Activated CD4-positive, CD25-positive, alpha-beta regulatory T cell treated with anti-CD3 and anti-CD28 coated beads, Interleukin-2, amount 50 U/mL, for 24 hours (primary cell): ENCODE data around the gene PLEKHG5.

Experiments used
- ATAC-seq, 2 donors: fragments of 150-1000 bp; cut with Tn5 transposase; one replicate each; pipeline ENCODE4 v1.10.0; 2021; ENCODE audit warnings: mild to moderate bottlenecking in 1 of 2, moderate library complexity in 1 of 2

The PLEKHG5 gene

DNA sequence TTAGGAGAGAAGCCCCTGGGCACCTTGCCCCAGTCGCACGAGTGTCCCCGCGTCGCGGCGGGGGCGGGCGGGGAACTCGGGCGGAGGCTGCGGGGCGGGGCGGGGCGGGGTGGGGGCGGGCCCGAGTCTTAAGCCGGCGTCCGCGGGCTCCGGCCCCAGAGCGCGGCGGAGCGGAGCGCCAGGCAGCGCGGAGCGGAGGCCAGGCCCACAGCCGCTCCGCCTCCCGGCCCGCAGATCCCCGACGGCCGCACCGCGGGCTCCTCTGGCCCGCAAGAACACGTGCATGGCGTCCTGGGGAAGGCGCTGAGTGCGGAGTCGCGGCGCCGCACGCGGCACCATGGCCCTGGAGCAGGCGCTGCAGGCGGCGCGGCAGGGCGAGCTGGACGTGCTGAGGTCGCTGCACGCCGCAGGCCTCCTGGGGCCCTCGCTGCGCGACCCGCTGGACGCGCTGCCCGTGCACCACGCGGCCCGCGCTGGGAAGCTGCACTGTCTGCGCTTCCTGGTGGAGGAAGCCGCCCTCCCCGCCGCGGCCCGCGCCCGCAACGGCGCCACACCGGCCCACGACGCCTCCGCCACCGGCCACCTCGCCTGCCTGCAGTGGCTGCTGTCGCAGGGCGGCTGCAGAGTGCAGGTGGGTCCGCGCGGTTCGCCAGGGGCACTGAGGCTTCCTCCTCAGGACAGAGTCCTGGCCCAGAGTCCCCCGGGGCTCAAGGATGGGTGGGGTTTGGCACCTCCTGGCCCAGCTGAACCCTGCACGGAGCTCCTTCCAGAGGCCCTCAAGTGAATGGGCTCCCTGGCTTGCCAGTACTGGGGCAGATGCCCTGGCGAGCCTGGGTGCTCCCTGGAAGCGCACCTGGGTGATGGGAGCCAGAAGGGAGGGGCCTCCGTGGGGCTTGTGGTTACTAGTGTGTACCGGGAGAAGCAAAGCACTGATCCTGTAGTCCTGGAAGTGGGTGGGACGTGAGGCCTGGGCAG, 66.6 kb downstream of the PLEKHG5 start, which contains the start of gene ESPN:
Gene ESPN, plus strand, starts transcription at position 158 of the 975 bp plus-strand sequence. Its CDS starts 180 bp downstream, at position 338.
- ATAC-seq, result peak; percentile 19 to 30

DNA sequence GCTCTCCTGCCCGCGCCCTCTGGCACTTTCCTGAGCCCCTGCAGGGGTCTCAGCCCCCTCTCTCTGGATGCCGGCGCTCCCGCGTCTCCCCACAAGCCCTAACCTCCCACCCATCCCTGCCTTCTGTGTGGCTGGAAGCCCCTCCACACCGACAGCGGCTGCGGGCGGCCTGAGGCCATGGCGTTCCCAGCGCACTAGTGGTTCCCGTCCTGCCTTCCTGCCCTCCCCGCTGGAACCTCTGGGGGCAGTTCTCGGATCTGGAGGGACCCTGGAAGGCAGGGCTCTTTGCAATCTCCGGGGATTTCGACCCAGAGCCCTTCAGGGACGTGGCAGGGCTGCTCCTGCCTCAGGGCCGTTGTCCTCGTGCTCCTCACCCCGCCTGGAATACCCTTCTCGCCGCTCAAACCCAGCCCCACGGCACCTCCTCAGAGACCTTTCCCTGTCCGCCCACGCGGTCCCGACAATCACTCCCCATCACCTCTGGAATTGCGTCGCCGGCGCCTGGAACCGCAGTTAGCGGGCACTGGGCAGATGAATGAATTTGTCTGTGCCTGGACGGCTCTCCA, 67.4 kb downstream of the PLEKHG5 start:
- ATAC-seq, result no peak

DNA sequence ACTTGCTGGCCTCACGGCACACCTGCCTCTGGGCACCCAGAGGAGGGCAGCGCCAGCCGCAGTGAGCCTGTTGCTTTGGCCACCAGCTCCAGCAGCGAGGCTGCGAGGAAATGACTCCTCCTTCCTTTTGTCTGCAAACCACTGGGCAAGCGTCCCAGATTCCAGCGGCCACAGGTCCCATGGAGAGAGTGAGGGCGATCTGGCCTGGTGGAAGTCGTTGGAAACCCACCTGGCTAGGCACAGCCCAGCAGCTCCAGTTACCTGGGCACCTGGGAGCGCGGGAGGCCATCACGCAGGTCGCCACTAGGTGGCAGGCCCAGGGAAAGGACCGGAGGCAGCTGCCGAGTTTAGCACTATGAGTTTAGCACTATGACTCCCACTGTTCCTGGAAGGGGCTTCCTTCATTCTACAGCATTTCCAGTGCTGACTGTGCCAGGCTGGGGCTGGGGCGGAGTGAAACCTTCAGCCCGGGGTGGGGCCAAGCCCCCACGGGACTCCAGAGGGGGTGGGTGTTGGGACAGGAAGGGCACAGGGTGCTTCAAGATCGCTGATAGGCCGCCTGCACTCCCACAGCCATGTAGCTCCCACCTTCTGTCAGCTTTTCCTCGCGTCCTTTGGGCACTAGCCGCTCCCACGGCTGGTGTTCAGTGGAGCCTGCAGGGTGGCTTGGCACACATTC, 68.0 kb downstream of the PLEKHG5 start:
- peak; percentile 73 to 78 for ATAC-seq

DNA sequence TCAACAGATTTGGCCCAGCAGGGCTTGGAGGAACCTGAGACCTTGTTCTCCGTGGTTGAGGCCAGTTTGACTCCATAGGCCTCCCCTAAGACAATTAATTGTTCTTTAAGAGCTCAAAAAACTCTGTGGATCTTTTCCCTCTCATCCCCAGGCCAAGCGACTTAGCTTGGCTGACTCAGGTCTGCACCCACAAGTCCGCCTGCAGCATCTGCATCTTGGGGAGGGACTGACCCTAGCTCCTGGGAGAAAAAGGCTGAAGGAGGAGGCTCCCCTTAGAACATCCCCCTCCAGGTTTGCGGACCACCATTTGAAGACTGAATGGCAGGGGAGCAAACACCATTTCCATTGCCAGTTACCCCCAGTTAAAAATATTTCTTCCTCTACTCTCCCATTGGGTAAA, 70.2 kb downstream of the PLEKHG5 start:
- ATAC-seq, result no peak

DNA sequence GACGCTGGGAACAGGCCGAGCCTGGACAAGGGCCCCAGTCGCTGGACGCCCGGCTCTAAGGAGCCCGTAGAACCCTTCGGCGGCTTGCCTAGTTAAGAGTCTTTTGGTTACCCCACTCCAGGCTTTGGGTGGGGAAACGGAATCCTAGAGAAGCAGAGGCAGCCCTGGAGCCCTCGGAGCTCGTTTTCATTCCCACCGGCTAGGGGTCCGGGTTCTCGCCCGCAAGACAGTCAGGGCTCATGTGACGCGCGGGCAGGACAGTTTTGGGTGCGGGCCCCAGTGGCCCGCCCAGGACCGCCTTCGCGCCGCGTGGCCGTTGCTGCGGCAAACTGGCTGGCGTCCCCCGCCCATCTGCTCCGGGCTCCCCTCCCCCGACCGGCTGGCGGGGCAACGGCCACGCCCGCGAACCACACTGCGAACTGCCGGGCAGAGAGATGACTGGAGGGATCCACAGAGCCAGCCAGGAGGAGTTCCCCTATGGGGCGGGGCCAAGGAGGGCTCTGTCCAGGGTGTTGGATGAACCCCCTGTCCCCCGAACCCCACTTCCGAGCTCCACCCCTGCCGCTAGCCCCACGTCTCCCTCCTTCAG, 70.9 kb downstream of the PLEKHG5 start:
- ATAC-seq, result no peak

DNA sequence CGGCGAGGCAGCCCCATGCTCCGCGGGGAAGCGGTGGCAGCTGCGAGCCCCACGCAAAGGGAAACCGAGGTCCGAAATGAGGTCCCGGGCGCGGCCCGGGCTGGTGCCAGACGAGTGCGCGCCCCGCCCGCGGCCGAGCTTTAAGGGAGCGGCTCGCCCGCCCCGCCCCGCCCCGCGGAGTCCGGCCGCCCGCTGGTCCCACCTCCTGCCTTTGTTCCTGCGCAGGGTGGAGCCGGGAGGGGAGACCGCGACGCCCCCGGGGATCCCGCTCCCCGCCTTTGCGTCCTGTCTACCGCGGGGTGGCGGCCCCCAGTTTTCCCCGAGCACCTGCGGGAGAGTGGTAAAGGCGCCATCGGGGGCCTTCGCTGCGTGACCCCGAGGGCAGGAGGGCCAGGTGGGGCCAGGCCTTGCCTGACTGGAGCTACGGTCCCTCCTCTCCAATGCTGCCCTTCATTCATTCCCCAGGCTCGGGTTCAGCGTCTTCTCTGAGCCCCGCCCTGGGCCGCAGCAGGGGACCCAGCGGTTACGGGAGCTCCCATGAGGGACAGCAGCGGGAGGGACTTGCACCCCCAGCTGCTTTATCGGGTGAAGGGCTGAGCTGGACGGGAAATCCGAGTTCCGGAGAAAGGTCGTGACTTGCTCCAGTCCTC, 71.5 kb downstream of the PLEKHG5 start, which contains the start of gene HES2:
Gene HES2, minus strand, starts transcription at position 116 of the 650 bp plus-strand sequence. Its CDS starts 99 bp downstream, at position 17.
- no peak for ATAC-seq

DNA sequence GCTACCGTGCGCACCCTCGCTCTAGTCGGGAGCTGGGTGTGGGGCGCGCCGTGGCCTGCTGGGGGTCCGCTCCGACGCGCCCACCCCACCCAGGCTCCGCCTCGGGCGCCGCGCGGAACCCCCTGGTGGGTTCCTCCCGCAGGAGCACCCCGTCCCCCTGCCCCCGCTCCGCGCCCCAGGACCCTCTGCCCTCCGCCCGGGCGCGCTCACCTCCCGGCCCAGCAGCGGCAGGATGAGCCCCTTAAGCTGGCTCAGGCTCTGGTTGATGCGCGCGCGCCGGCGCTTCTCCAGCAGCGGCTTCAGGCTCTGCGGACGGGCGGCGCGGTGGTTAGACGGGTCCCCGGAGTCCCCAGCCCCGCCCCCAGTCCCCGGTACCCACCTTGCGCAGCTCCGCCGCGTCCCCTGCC, 72.1 kb downstream of the PLEKHG5 start:
- no peak for ATAC-seq

DNA sequence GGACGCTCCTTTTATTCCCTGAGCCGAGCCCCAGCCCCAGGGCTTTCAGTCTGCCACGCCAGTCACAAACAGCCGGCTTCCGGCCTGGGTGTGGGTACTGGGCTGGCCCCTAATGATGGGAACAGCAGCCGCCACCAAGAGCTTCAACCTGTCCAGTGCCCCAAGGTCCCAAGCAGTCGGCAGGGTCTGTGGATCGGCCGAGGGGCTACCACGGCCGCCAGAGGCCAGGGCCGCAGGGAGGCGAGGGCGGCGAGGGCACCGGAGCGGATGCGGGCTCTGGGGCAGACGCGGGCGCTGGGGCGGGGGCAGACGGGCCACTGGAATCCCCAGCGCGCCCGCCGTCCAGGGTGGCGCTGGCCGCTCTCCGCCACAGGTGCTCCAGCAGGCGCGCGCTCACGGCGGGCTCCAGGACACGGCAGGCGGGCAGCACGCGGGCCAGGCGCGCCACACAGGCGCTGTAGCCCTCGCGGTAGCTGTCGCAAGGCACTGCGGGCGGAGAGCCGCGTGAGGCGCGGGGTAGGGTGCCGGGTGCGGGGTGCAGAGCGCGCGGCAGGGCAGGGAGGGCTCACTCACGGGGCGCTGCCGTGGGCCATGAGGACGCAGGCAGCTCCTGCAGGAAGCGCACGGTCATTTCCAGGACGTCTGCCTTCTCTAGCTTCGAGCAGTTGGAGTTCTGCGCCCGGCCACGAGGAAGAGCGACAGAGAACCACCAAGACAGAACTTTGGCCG, 72.6 kb downstream of the PLEKHG5 start:
- no peak for ATAC-seq

DNA sequence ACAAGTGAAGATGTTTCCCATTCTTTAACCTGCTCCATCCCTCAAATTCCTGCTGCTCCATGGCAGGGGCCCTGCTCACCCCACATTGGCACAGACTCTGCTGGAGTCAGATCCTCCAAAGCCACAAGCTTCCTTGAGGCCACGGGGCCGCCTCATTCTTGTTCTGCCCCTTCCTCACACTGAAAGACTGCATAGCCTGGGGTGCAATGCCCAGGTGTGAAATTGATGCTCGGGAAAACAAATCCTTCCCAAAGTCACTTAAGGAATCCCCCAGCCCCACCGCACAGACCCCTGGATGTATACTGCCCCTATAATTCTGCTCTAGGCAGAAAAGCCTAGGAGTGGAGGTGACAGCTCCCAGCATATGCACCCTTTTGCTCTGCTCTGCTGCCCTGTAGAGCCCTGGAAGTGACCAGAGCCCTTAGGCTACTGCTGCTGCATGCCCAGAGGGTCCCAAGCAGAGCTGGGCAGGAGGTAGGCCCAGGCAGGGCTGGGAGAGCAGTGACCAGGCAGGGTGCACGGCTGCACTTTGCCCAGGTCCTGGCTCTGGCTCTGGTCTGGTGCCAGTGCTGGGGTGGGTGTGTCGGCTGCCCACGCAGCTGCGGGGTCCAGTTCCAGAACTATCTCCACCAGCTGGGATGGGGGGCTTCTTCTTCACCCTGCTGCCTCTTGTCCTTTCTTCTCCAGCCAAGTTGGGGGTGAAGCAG, 73.4 kb downstream of the PLEKHG5 start:
- ATAC-seq, result no peak
